HG03457 (cell line): ENCODE results near the gene PRR36.

Experiments
- ATAC-seq: cut with Tn5 transposase; IDR thresholded peaks from one replicate; pipeline ENCODE4 v1.9.1; 2021; ENCODE audit warnings: moderate number of reproducible peaks; ENCODE audit not compliant: unreplicated experiment

Gene PRR36

DNA sequence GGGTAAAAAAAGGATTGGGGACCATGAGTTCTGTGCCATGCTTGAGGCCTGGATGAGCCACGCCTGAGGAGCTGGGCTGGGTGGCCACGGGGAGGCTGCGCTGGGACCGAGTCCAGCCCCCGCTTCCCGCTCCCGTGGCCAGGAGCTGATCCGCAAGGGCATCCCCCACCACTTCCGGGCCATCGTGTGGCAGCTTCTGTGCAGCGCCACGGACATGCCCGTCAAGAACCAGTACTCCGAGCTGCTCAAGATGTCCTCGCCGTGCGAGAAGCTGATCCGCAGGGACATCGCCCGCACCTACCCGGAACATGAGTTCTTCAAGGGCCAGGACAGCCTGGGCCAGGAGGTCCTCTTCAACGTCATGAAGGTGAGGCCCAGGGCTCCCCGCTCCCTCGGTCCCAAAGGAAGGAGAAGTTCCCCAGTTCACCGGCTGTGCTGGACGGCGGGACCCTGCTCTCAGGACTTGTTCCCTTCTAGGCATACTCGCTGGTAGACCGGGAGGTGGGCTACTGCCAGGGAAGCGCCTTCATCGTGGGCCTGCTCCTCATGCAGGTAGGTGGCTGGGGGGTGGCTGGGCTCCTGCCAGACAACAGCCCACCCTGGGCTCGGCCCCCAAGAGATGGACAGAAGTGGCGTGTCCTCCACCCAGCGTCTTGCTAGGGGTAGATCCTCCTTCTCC is 25.3 kb downstream of the PRR36 start:
- no peak for ATAC-seq

DNA sequence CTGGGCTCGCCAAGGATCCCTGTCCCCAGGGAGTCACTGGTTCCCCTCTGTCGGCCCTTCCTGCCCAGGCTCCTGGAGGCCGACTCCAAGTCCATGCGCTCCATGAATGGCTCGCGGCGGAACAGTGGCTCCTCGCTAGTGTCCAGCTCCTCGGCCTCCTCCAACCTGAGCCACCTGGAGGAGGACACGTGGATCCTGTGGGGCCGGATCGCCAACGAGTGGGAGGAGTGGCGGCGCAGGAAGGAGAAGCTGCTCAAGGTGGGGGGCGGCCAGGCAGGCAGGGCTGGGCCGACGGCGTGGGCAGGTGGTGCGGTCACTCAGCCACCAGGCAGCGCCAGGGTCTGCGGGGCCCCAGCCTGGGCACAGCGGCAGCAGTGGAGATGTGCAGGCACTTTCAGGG is 26.5 kb downstream of the PRR36 start:
- ATAC-seq = no peak

DNA sequence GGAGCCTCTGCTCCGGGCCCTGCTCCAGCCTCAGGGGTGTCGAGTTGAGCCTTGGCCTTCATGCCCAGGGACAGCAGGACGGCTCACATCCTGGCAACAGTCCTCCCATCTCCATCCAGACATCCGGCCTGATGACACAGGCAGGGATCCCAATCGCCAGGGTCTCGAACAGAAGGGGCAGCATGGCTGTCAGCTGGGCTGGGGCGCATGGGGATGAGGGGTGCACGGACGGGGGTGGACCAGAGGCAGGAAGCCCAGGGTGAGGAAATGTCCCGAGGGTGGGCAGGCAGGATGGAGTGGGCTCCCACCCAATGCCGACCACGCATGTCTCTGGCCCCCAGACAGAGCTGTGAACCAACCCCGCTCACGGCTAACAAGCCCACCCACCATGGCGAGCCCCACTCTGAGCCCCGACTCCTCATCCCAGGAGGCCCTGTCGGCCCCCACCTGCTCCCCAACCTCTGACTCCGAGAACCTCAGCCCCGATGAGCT is 28.0 kb downstream of the PRR36 start:
- no peak for ATAC-seq

DNA sequence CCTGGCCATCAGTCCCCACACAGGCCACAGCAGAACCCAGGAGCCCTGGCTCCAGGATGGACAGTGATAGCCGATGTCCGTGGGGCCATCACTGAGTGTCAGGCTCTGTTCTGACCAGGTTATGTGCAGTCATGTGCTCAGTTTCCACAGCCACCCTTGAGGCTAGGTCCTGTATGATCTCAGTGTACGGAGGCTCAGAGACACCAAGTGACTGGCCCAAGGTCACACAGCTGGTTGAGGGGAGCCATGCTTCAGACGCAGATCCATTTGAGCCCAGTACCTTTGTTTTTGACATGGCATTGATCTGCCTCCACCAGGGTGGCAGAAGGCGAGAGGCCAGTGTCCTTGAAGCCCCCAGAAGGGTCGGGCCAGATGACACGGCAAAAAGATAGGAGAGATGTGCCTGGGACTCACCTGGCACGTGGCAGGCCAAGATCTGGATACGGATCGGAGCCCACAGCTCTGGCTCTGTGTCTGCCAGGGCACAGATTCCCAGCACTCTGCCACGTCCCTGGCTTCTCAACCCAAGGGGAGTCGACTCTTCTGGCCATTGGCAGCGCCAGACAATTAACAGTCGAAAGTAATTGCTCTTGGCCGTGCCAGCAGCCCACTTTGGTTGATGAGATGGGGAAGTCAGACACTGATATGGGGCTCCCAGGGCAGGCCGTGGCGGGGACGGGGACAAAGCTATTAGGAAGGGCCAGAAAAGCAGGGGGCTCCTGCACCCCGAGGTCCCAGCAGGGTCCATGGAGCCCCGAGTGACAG is 28.6 kb downstream of the PRR36 start:
- no peak for ATAC-seq

DNA sequence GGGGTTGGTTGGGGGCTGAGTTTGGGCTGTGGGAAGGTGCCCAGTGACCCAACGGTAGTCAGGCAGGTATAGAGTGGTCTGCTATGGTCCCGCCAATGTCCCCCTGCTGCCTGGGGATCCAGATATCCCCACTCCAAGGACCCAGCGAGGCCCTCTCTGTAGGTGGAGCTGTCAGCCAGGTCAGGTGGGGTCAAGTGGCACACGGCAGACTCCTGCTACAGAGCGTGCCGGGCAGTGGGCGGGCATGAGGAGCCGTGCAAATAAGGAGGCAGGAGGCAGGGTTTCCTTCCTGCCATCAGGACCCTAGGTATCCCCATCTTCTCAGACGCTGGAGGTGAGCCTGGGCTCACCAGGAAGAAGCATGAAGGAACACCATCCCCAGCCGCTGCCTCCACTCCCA is 29.2 kb downstream of the PRR36 start:
- ATAC-seq = no peak

DNA sequence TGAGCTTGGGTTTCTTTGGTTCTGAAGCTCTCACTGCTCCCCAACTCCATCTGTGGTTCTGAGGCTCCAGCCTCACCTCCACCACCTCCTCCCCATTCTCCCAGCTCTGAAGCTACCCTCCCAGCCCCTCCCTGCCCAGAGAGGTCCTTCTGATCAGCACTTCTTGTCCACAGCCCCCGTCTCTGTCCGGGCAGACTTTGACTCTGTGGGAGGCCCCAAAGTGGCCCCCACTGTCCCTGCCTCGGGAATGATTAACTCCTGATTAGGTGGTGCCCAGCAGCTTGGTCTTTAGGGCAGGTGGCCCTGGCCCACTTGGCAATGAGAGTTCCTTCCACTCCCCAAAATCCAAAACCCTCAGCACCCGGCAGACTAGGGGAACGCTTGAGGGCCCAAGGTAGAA is 29.8 kb downstream of the PRR36 start:
- no peak for ATAC-seq

DNA sequence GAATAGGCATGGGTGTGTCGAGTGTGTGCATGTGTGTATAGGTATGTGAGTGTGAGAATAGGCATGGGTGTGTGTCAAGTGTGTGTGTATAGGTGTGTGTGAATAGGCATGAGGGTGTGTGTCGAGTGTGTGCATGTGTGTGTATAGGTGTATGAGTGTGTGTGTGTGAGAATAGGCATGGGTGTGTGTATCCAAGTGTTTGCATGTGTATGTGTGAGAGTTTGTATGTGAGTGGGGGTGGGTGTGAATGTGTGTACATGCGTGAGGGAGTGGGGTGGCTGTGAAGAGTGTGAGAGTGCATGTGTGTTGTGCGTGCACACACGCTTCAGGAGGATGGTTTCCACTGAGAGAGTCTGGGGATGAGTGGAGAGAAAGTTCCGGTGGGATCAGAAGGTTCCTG is 30.7 kb downstream of the PRR36 start:
- no peak for ATAC-seq

DNA sequence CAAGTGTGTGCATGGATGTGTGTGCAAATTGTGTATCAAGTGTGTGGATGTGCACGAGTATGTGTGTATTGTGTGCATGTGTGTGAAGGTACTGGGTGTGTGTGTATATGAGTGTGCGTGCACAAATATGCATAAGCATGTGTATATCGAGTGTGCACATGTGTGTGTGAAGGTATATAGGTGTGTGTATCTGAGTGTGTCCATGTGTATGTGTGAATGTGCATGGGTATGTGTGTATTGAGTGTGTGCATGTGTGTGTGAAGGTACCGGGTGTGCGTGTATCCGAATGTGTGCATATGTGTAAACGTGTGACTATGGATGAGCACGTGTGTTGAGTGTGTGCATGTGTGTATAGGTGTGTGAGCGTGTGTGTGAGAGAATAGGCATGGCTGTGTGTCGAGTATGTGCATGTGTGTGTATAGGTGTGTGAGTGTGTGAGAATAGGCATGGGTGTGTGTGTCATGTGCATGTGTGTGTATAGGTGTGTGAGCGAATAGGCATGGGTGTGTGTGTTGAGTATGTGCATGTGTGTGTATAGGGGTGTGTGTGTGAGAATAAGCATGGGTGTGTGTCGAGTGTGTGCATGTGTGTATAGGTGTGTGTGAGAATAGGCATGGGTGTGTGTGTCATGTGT is 31.4 kb downstream of the PRR36 start:
- ATAC-seq = no peak

DNA sequence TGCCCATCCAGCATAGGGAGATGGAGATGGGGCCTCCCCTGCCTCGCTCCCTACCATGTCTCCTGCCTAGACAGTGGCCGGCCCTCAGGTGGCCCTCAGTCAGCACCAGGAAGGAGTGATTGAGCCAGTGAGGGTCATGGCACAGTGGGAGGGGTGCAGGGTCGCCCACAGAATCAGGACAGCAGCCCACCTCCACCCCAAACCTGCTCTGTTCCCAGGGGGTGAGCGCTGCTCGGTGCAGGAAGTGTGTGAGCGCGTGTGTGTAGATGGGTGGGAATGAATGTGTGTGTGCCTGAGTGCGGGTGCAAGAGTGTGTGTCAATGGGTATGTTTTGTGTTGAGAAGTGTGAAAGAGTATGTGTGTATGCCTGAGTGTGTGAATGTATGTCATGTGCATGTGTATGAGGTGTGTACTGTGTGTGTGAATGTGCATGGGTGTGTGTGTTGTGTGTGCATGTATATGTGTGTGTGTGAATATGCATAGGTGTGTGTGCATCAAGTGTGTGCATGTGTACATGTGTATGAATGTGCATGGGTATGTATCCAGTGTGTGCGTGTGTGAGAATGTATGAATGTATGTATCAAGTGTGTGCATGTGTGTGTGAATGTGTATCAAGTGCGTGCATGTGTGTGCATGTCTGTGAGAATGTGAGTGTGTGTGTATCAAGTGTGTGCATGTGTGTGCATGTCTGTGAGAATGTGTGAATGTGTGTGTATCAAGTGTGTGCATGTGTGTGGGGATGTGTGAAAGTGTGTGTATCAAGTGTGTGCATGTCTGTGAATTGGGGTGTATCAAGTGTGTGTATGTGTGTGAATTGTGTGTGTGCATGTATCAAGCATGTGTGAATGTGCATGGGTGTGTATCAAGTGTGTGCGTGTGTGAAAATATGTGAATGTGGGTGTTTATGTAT is 32.2 kb downstream of the PRR36 start:
- ATAC-seq = no peak

DNA sequence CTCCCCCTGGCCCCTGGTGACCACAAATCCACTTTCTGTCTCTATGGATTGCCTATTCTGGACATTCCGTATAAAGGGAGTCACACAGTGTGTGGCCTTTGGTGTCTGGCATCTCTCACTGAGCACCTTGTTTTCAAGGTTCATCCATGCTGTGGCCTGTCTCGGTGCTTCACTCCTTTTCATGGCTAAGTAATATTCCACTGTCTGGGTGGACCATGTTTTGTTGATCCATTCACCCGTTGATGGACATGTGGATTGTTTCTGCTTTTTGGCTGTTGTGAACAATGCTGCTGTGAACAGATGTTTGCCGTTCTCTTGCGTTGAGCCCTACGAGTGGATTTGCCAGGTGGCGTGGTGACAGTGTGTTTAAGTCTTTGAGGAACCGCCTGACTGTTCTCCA is 33.6 kb downstream of the PRR36 start:
- no peak for ATAC-seq

DNA sequence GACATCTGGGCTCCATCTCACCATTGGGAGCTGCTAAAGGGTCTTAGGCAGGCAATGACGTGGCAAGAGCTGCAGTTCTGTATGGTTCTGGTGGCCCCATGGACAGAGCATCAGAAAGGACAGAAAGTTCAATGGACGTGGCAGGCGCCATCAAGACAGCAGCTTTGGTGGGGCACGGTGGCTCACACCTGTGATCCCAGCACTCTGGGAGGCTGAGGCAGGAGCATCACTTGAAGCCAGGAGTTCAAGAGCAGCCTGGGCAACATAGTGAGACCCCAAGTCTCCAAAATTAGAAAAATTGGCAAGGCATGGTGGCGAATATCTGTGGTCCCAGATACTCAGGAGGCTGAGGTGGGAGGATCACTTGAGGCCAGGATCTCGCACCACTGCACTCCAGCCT is 34.7 kb downstream of the PRR36 start:
- ATAC-seq = no peak

DNA sequence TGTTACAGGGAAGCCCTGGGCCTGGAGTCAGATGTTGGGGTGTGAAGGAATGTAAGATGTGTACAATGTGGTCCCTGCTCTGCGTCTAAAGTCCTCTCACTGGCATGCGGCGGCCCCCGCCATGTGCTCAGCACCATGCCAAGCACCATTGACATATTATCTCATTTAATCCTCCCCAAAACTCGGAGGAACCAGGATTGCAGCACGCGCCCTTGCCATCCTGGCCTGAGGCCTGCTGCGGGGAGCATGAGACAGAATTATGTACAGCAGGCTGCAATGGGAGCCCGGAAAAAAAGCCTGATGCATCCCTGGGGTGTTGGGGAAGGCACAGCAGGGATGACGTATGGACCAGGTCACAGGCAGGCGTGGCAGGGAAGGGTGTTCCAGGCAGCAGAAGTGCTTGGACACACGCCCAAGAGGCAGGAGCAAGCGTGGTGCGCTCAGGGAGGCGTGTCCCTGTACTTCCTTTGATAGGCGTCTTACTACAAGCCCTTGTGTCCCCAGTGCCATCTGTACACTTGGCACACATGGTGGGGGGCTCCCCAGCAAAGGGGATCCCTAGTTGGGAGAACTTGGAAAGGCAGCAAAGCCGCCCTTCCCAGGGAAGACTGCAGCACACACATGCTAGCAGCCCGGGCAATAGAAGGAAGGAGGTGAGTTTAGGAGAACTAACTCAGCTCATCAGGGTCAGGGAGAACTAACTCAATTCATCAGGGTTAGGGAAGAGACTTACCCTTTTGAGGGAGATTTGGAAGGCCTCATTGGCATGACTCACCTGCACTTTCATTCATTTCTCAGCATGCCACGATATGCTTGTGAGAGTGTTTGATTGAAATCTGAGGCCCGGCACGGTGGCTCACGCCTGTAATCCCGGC is 40.7 kb downstream of the PRR36 start:
- ATAC-seq = no peak

DNA sequence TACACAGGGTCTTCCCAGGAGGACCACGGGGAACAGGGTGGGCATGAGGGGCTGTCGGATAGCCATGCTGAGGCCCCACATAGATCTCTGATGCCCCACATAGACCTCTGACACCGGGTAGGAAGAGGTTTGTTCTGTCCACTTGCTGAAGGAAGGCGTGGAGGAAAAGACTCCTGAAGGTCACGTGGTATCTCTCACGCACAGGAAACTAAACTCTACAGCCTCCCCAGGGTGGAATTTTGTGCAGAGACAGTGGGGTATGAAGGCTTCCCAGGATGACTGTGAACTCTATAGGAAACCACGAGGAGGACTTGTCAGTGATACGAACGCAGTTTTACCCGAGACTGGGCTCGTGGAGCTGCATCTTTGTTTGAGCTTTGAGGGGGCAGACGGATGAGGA is 41.4 kb downstream of the PRR36 start:
- no peak for ATAC-seq

DNA sequence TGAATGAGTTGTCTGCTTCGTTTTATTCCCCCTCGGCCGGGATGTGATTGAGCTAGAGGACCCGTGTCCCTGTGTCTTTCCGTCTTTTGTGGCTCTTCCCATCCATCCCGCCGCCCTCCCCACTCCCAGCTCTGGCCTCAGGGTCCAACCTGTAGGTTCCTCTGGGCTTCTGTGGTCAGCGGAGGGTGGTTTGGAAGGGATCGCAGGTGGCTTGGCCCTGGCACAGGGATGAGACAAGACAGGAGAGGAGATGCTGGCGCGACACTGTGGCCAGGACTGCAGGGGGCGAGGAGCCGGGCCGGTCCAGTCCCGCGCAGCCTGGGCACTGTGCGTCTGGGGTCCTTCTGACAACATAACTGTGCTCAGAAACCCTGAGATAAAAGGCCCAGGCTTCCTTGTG is 42.2 kb downstream of the PRR36 start:
- ATAC-seq = no peak

DNA sequence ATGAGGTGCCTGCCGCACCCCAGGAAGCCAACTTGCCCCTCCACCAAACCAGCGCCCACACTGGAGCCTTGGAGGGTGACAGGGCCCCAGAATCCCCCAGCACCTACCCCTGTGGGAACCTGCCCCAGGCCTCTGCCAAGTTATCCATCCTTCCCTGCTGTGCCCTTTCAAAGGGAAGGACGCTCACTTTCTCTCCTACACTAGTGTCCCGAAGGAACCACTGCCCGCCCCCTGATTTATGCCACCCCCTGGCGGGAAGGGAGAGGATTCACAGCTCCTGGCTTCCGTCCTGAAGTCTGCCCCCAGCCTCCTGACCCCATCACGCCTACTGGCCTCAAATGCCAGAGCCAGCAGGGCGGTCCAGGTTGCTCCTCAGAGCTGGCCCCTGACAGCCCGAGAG is 42.7 kb downstream of the PRR36 start:
- ATAC-seq = no peak

DNA sequence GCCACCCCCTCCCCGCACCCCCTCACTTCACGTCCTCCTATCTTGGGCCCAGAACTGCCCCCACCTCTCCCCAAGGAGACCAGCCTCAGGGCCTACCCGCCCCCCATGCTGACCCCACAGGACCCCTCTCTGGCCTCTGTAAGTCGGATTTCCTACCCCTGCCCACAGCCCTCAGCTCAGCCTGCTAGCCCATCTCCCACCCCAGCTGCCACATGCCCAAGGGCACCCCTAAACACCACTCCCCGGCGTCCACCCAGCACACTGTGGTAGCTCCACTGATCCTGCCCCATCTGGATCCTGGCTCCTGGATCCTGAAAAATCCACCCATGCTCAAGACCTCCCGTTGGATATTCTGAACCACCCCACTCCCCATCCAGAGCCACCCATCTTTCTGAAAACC is 43.4 kb downstream of the PRR36 start:
- no peak for ATAC-seq

DNA sequence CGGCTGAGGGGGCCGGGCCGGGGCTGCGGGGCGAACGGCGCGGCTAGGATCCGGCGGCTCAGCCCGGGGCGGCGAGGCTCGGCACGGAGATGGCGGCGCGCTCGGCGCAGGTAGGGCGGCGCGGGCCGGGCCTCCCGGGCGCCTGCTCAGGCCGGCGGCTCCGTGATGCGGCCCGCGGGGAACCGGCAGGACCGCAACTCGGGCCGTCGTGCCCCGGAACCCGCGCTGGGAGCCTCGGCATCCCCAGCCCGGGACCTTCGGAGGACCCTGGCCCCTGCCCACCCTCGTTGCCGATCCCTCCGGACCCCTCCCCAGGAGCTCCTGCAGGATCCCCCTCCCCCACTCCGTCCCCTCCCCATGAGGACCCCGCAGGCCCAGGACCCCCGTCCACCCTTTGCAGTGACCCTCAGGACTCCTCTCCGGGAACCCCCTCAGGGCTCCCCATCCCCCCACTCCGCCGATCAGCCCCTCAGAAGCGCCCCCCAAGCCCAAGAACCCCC is 43.9 kb downstream of the PRR36 start:
- ATAC-seq = no peak

DNA sequence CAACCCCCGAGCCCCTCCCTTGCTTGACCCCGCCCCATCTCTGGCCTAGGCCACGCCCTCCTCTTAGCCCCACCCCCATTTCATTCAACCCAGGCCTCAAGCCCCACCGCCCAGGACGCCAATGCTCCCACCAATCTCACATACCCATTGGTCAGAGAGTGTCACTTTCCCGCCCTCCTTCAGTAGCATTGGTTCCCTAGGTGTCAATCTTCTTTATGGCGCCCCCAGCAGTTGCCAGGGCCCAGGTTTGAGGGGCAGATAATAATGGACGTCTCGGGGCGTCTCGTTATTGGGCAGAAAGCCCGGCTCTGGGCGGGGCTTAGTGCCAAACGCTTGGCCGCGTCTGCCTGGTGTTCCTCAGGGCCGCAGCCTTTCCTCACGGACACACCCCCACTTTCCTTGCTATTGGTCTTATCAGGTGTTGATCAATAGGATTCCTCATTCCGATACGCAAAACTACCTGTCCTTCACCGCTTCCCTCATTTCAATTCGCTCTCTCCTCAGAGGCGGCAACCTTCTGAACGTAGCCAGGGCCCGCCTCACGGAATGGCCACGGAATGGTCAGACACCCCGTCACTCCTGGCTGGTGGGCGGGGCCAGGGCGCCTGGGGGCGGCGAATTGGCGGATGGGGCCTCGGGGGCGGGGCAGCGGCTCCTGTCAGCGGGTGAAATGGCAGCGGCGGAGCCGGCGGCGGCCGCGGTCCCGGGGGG is 44.5 kb downstream of the PRR36 start, which contains the start of gene EVI5L:
TSS of gene EVI5L (plus strand) at position 658 of the 711 bp plus-strand sequence. CDS start 16,325 bp downstream, outside the sequence.
- peak; percentile 77 for ATAC-seq

DNA sequence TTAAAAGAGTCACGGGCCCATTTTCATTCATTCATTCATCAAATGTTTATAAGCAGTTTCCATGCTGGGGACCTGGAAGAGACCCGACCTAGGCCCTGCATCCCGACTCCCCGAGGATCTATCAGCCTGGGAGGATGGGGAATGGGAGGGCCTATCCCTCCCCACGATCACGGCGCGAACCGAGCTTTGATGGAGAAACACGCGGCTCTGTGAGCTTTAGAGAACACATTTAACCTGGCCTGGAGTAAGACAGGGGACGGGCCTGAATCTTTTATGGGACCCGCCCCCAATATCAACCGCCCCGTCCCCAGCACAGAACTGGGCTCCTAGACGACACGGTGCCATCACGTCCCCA is 45.0 kb downstream of the PRR36 start:
- ATAC-seq = no peak
